Measurements from ENCODE around the gene DSG1. TPM values are rescaled to one million over a fixed set of nuclear protein-coding genes. Genes with fewer than 3 reads are reported as not detected.

DSG1 gene
- polyA plus RNA-seq, 1 experiment: not detected

- CTCF ChIA-PET: no interaction called here
- POLR2A ChIA-PET: no interaction called here
- Histone ChIP-seq H3K4me3 (ENCODE audit: low read depth, low read length) (no peak overlapping the region), H3K27ac (ENCODE audit: low read depth, low read length) (no peak overlapping the region), H3K9me3 (ENCODE audit: control insufficient read depth, insufficient read depth, low read length) (peaks cover 10% of the 10 kb centered on the region), H3K27me3 (ENCODE audit: control insufficient read depth, insufficient read depth, low read length) (no peaks in the 10 kb centered on the region)
- no peak for TF ChIP-seq CTCF (IDR thresholded peaks at IDR 0.05; ENCODE audit: low read depth, low read length)
- DNase-seq (ENCODE audit: low read depth, low spot score): no peak
Observed at GRCh38 chr18:31398191-31398590, 80.2 kb downstream of the DSG1 start.

- DNase-seq (ENCODE audit: low read depth, low spot score): no peak
- H3K27me3 ChIP-seq (ENCODE audit: control insufficient read depth, insufficient read depth, low read length): no peaks in the 10 kb centered on the region
- CTCF ChIA-PET: no interaction called here
- POLR2A ChIA-PET: no interaction called here
- no peak overlapping the region for H3K4me3 ChIP-seq (ENCODE audit: low read depth, low read length)
- no peak for TF ChIP-seq CTCF (IDR thresholded peaks at IDR 0.05; ENCODE audit: low read depth, low read length)
- no peak overlapping the region for H3K27ac ChIP-seq (ENCODE audit: low read depth, low read length)
- peaks cover 10% of the 10 kb centered on the region for H3K9me3 ChIP-seq (ENCODE audit: control insufficient read depth, insufficient read depth, low read length)
Observed at GRCh38 chr18:31399306-31400032, 81.5 kb downstream of the DSG1 start.

GRCh38 chr18:31401156-31402025, 83.4 kb downstream of the DSG1 start:
- CTCF ChIA-PET: no interaction called here
- no peak for TF ChIP-seq CTCF (IDR thresholded peaks at IDR 0.05; ENCODE audit: low read depth, low read length)

GRCh38 chr18:31402026-31402373, 84.0 kb downstream of the DSG1 start:
- ChIA-PET POLR2A (no interaction called here), CTCF (no interaction called here)
- TF ChIP-seq CTCF (IDR thresholded peaks at IDR 0.05; ENCODE audit: low read depth, low read length): no peak
- Histone ChIP-seq H3K27ac (ENCODE audit: low read depth, low read length) (no peak overlapping the region), H3K27me3 (ENCODE audit: control insufficient read depth, insufficient read depth, low read length) (no peaks in the 10 kb centered on the region), H3K9me3 (ENCODE audit: control insufficient read depth, insufficient read depth, low read length) (peaks cover 11% of the 10 kb centered on the region), H3K4me3 (ENCODE audit: low read depth, low read length) (no peak overlapping the region)
- DNase-seq (ENCODE audit: low read depth, low spot score): no peak

More at GRCh38 chr18:31401156-31402025, 83.4 kb downstream of the DSG1 start:
- H3K27me3 ChIP-seq (ENCODE audit: control insufficient read depth, insufficient read depth, low read length): no peaks in the 10 kb centered on the region
- H3K27ac ChIP-seq (ENCODE audit: low read depth, low read length): no peak overlapping the region
- no peak overlapping the region for H3K4me3 ChIP-seq (ENCODE audit: low read depth, low read length)
- no peak for DNase-seq (ENCODE audit: low read depth, low spot score)
- peaks cover 11% of the 10 kb centered on the region for H3K9me3 ChIP-seq (ENCODE audit: control insufficient read depth, insufficient read depth, low read length)
- POLR2A ChIA-PET: no interaction called here

GRCh38 chr18:31403409-31403808, 85.4 kb downstream of the DSG1 start:
- TF ChIP-seq CTCF (IDR thresholded peaks at IDR 0.05; ENCODE audit: low read depth, low read length): no peak
- ChIA-PET CTCF (no interaction called here), POLR2A (no interaction called here)
- DNase-seq (ENCODE audit: low read depth, low spot score): no peak
- Histone ChIP-seq H3K27ac (ENCODE audit: low read depth, low read length) (no peak overlapping the region), H3K27me3 (ENCODE audit: control insufficient read depth, insufficient read depth, low read length) (no peaks in the 10 kb centered on the region), H3K9me3 (ENCODE audit: control insufficient read depth, insufficient read depth, low read length) (peaks cover 10% of the 10 kb centered on the region; the same call in 1 of the 2 replicates), H3K4me3 (ENCODE audit: low read depth, low read length) (no peak overlapping the region)

Data from AG04450 (cell line).